SH-SY5Y (cell line): ENCODE results near the gene PAGE2.

Experiments
- GATA2 ChIP-seq: IDR thresholded peaks from 2 replicates; pipeline ENCODE4 v1.6.1; 2011; ENCODE audit warnings: mild to moderate bottlenecking, low read depth, low read length
- GATA3 ChIP-seq: IDR thresholded peaks from 2 replicates; pipeline ENCODE4 v1.6.1; 2011; ENCODE audit warnings: low read depth, mild to moderate bottlenecking, low read length, moderate library complexity

- TF ChIP-seq GATA3 (no peak), GATA2 (no peak)
Measured at GRCh38 chrX:55130481-55130880, 41.7 kb downstream of the PAGE2 start.
